ENCODE data around the gene NUP93.

Gene NUP93

GRCh38 chr16:56869513-56870275 lies 139.8 kb downstream of the NUP93 start:
- Histone ChIP-seq H3K4me3 (ENCODE audit: control insufficient read depth in 1 of 7, extremely low read depth in 1 of 7, insufficient read depth in 4 of 7, low read depth in 2 of 7, low read length in 6 of 7) (no peak overlapping the region), H3K27me3 (replicated peaks in 2 of 5; ENCODE audit: control insufficient read depth in 4 of 5, insufficient read depth in 5 of 5, low read length in 4 of 5) (no peaks in the 10 kb centered on the region), H3K4me1 (ENCODE audit: control extremely low read depth in 1 of 4, control insufficient read depth in 4 of 4, insufficient read depth in 4 of 4, low read length in 3 of 4) (peaks cover 0 to 7% (median 0%) of the 10 kb centered on the region in 4 experiments), H3K9me3 (ENCODE audit: control extremely low read depth in 1 of 5, control insufficient read depth in 4 of 5, insufficient read depth in 2 of 5, low read depth in 1 of 5, low read length in 4 of 5) (no peaks in the 10 kb centered on the region), H3K27ac (ENCODE audit: insufficient read depth in 1 of 2, low read depth in 1 of 2, low read length in 2 of 2, poor library complexity in 1 of 2, severe bottlenecking in 2 of 2) (no peak overlapping the region), H3K36me3 (ENCODE audit: control insufficient read depth in 4 of 4, insufficient read depth in 4 of 4, low read length in 3 of 4) (no peaks in the 10 kb centered on the region)
- 79% methylated on average over 20 of the region's 24 CpGs for WGBS (ENCODE audit: insufficient coverage)
- peak; percentile 53 to 69 (median 69) for DNase-seq
- POLR2A ChIA-PET: no interaction called here
- CTCF ChIA-PET: interaction anchor here (1.0 to 4.2 kb wide), 8 partner anchors 12 to 198 kb away, joined by 3 to 26 read pairs (median 3); no protein-coding TSS in a partner anchor

DNA sequence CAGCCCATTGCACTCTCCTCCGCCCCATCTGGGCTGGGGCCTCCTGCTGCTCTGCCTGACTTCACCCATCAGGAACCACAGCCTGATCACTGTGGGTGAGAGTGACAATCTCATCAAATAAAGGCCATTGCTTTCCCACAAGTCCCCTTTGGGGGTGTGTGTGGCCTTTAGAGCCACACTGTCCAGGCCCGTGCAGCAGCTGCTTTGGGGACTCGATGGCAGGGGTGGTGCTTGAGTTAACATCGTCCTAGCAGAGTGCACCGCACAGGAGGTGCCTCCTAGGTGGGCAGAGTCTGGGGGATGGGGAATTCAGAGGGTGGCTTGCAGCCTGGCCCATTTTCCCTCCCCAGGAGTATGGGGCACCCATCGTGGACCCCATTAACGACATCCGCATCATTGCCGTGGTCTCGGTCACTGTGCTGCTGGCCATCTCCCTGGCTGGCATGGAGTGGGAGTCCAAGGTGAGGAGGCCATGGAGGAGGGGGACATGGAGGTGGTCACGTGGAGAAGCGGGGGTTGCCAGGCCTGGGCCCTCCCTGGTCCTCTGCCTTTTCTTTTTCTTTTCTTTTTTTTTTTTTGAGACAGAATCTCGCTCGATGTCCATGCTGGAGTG lies 140.5 kb downstream of the NUP93 start:
- DNase-seq: no peak
- H3K36me3 ChIP-seq (ENCODE audit: control insufficient read depth in 4 of 4, insufficient read depth in 4 of 4, low read length in 3 of 4): no peaks in the 10 kb centered on the region
- H3K27ac ChIP-seq (ENCODE audit: insufficient read depth in 1 of 2, low read depth in 1 of 2, low read length in 2 of 2, poor library complexity in 1 of 2, severe bottlenecking in 2 of 2): no peak overlapping the region
- ChIA-PET POLR2A (no interaction called here), CTCF (interaction anchor here (0.6 to 1.0 kb wide), 3 partner anchors 77 to 197 kb away, joined by 3 read pairs; no protein-coding TSS in a partner anchor)
- peaks cover 0 to 7% (median 0%) of the 10 kb centered on the region in 4 experiments for H3K4me1 ChIP-seq (ENCODE audit: control extremely low read depth in 1 of 4, control insufficient read depth in 4 of 4, insufficient read depth in 4 of 4, low read length in 3 of 4)
- no peaks in the 10 kb centered on the region for H3K9me3 ChIP-seq (ENCODE audit: control extremely low read depth in 1 of 5, control insufficient read depth in 4 of 5, insufficient read depth in 2 of 5, low read depth in 1 of 5, low read length in 4 of 5)
- WGBS (ENCODE audit: insufficient coverage): 98% methylated on average over 10 of the region's 14 CpGs
- no peak overlapping the region for H3K4me3 ChIP-seq (ENCODE audit: control insufficient read depth in 1 of 7, extremely low read depth in 1 of 7, insufficient read depth in 4 of 7, low read depth in 2 of 7, low read length in 6 of 7)
- no peaks in the 10 kb centered on the region for H3K27me3 ChIP-seq (replicated peaks in 2 of 5; ENCODE audit: control insufficient read depth in 4 of 5, insufficient read depth in 5 of 5, low read length in 4 of 5)

GRCh38 chr16:56871172-56871593 lies 141.3 kb downstream of the NUP93 start:
- H3K27ac ChIP-seq (ENCODE audit: insufficient read depth in 1 of 2, low read depth in 1 of 2, low read length in 2 of 2, poor library complexity in 1 of 2, severe bottlenecking in 2 of 2): no peak overlapping the region
- no peaks in the 10 kb centered on the region for H3K27me3 ChIP-seq (replicated peaks in 2 of 5; ENCODE audit: control insufficient read depth in 4 of 5, insufficient read depth in 5 of 5, low read length in 4 of 5)
- DNase-seq: no peak
- no peaks in the 10 kb centered on the region for H3K36me3 ChIP-seq (ENCODE audit: control insufficient read depth in 4 of 4, insufficient read depth in 4 of 4, low read length in 3 of 4)
- WGBS (ENCODE audit: insufficient coverage): 96% methylated on average over 4 of the region's 7 CpGs
- POLR2A ChIA-PET: interaction anchor here (0.6 kb wide), 1 partner anchor 54 kb away, joined by 4 read pairs; no protein-coding TSS in a partner anchor
- H3K4me1 ChIP-seq (ENCODE audit: control extremely low read depth in 1 of 4, control insufficient read depth in 4 of 4, insufficient read depth in 4 of 4, low read length in 3 of 4): peaks cover 0 to 7% (median 0%) of the 10 kb centered on the region in 4 experiments
- CTCF ChIA-PET: interaction anchor here (1.0 kb wide), 2 partner anchors 12 to 66 kb away, joined by 3 read pairs; no protein-coding TSS in a partner anchor
- no peak overlapping the region for H3K4me3 ChIP-seq (ENCODE audit: control insufficient read depth in 1 of 7, extremely low read depth in 1 of 7, insufficient read depth in 4 of 7, low read depth in 2 of 7, low read length in 6 of 7)
- no peaks in the 10 kb centered on the region for H3K9me3 ChIP-seq (ENCODE audit: control extremely low read depth in 1 of 5, control insufficient read depth in 4 of 5, insufficient read depth in 2 of 5, low read depth in 1 of 5, low read length in 4 of 5)

- CTCF ChIA-PET: interaction anchor here (1.1 kb wide), 1 partner anchor 17 kb away, joined by 3 read pairs; no protein-coding TSS in a partner anchor
- no peaks in the 10 kb centered on the region for H3K27me3 ChIP-seq (replicated peaks in 2 of 5; ENCODE audit: control insufficient read depth in 4 of 5, insufficient read depth in 5 of 5, low read length in 4 of 5)
- 43% methylated on average over 4 of the region's 10 CpGs for WGBS (ENCODE audit: insufficient coverage)
- no peak overlapping the region for H3K27ac ChIP-seq (ENCODE audit: insufficient read depth in 1 of 2, low read depth in 1 of 2, low read length in 2 of 2, poor library complexity in 1 of 2, severe bottlenecking in 2 of 2)
- peaks cover 0 to 7% (median 0%) of the 10 kb centered on the region in 4 experiments for H3K4me1 ChIP-seq (ENCODE audit: control extremely low read depth in 1 of 4, control insufficient read depth in 4 of 4, insufficient read depth in 4 of 4, low read length in 3 of 4)
- H3K36me3 ChIP-seq (ENCODE audit: control insufficient read depth in 4 of 4, insufficient read depth in 4 of 4, low read length in 3 of 4): no peaks in the 10 kb centered on the region
- POLR2A ChIA-PET: no interaction called here
- H3K9me3 ChIP-seq (ENCODE audit: control extremely low read depth in 1 of 5, control insufficient read depth in 4 of 5, insufficient read depth in 2 of 5, low read depth in 1 of 5, low read length in 4 of 5): no peaks in the 10 kb centered on the region
- no peak for DNase-seq
- no peak overlapping the region for H3K4me3 ChIP-seq (ENCODE audit: control insufficient read depth in 1 of 7, extremely low read depth in 1 of 7, insufficient read depth in 4 of 7, low read depth in 2 of 7, low read length in 6 of 7)
Measured at GRCh38 chr16:56872863-56873391, 143.0 kb downstream of the NUP93 start.

GRCh38 chr16:56874800-56875199 lies 144.9 kb downstream of the NUP93 start:
- ChIA-PET POLR2A (no interaction called here), CTCF (interaction anchor here (0.6 to 1.4 kb wide), 3 partner anchors 13 to 83 kb away, joined by 3 to 4 read pairs (median 4); no protein-coding TSS in a partner anchor)
- WGBS (ENCODE audit: insufficient coverage): 89% methylated on average over 6 of the region's 11 CpGs
- Histone ChIP-seq H3K4me1 (ENCODE audit: control extremely low read depth in 1 of 4, control insufficient read depth in 4 of 4, insufficient read depth in 4 of 4, low read length in 3 of 4) (peaks cover 0 to 7% (median 0%) of the 10 kb centered on the region in 4 experiments), H3K27me3 (replicated peaks in 2 of 5; ENCODE audit: control insufficient read depth in 4 of 5, insufficient read depth in 5 of 5, low read length in 4 of 5) (no peaks in the 10 kb centered on the region), H3K9me3 (ENCODE audit: control extremely low read depth in 1 of 5, control insufficient read depth in 4 of 5, insufficient read depth in 2 of 5, low read depth in 1 of 5, low read length in 4 of 5) (no peaks in the 10 kb centered on the region), H3K27ac (ENCODE audit: insufficient read depth in 1 of 2, low read depth in 1 of 2, low read length in 2 of 2, poor library complexity in 1 of 2, severe bottlenecking in 2 of 2) (no peak overlapping the region), H3K4me3 (ENCODE audit: control insufficient read depth in 1 of 7, extremely low read depth in 1 of 7, insufficient read depth in 4 of 7, low read depth in 2 of 7, low read length in 6 of 7) (no peak overlapping the region), H3K36me3 (ENCODE audit: control insufficient read depth in 4 of 4, insufficient read depth in 4 of 4, low read length in 3 of 4) (no peaks in the 10 kb centered on the region)
- no peak for DNase-seq

DNA sequence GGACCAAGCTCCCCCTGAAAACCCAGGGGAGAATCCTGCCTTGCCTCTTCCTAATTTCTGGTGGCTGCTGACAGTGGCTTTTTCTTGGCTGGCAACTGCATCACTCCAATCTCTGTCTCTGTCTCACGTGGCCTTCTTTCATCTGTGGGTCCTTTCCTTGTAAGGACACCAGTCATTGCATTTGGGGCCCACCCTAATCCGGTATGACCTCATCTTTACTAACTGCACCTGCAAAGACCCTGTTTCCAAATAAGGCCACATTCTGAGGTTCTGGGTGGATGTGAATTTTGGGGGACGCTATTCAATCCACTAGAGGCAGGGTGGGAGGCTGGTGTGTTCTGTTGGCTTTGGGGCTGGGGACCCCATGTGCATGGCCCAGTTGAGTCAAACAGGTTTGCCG lies 146.1 kb downstream of the NUP93 start:
- Histone ChIP-seq H3K27me3 (replicated peaks in 2 of 5; ENCODE audit: control insufficient read depth in 4 of 5, insufficient read depth in 5 of 5, low read length in 4 of 5) (no peaks in the 10 kb centered on the region), H3K27ac (ENCODE audit: insufficient read depth in 1 of 2, low read depth in 1 of 2, low read length in 2 of 2, poor library complexity in 1 of 2, severe bottlenecking in 2 of 2) (no peak overlapping the region), H3K9me3 (ENCODE audit: control extremely low read depth in 1 of 5, control insufficient read depth in 4 of 5, insufficient read depth in 2 of 5, low read depth in 1 of 5, low read length in 4 of 5) (no peaks in the 10 kb centered on the region), H3K4me3 (ENCODE audit: control insufficient read depth in 1 of 7, extremely low read depth in 1 of 7, insufficient read depth in 4 of 7, low read depth in 2 of 7, low read length in 6 of 7) (no peak overlapping the region), H3K36me3 (ENCODE audit: control insufficient read depth in 4 of 4, insufficient read depth in 4 of 4, low read length in 3 of 4) (no peaks in the 10 kb centered on the region), H3K4me1 (ENCODE audit: control extremely low read depth in 1 of 4, control insufficient read depth in 4 of 4, insufficient read depth in 4 of 4, low read length in 3 of 4) (peaks cover 0 to 7% (median 0%) of the 10 kb centered on the region in 4 experiments)
- ChIA-PET POLR2A (no interaction called here), CTCF (interaction anchor here (0.9 kb wide), 1 partner anchor 46 kb away, joined by 4 read pairs; no protein-coding TSS in a partner anchor)
- DNase-seq: no peak
- WGBS (ENCODE audit: insufficient coverage): 96% methylated on average over 2 of the region's 4 CpGs

Measured in common myeloid progenitor, CD34-positive (primary cell).